Measurements from ENCODE around the gene TMEM181. TPM values are rescaled to one million over a fixed set of nuclear protein-coding genes. Genes with fewer than 3 reads are reported as not detected.
A peak's percentile ranks its signal among the peaks of the same experiment; 100 is the strongest.

TMEM181 gene
- total RNA-seq, 4 donors from 2014 or later: 21.6 to 31.6 (median 26.0) TPM

- WGBS: 92% methylated on average over 16 of the region's 25 CpGs
- intact Hi-C loops (cut with DNase I): no loop called here
- H3K4me1 ChIP-seq: peaks cover 0 to 6% (median 0%) of the 10 kb centered on the region in 4 donors
- TF ChIP-seq EP300 (IDR thresholded peaks at IDR 0.05): no peak
- TF ChIP-seq CTCF (IDR thresholded peaks at IDR 0.05): no peak
- no peak for TF ChIP-seq POLR2AphosphoS5 (IDR thresholded peaks at IDR 0.05)
- TF ChIP-seq POLR2A (IDR thresholded peaks at IDR 0.05; ENCODE audit: low read depth): no peak
- peaks cover 25 to 89% (median 77%) of the 10 kb centered on the region in 4 donors for H3K36me3 ChIP-seq
- DNase-seq (ENCODE audit: extremely low spot score): peak; percentile 85
- no peaks in the 10 kb centered on the region for H3K27me3 ChIP-seq
- H3K4me3 ChIP-seq: no peak overlapping the region
- no peaks in the 10 kb centered on the region for H3K9me3 ChIP-seq
- no peak overlapping the region for H3K27ac ChIP-seq (replicated peaks in 1 of 4)
Measured at GRCh38 chr6:158624684-158625682, 65.1 kb downstream of the TMEM181 start.

DNA sequence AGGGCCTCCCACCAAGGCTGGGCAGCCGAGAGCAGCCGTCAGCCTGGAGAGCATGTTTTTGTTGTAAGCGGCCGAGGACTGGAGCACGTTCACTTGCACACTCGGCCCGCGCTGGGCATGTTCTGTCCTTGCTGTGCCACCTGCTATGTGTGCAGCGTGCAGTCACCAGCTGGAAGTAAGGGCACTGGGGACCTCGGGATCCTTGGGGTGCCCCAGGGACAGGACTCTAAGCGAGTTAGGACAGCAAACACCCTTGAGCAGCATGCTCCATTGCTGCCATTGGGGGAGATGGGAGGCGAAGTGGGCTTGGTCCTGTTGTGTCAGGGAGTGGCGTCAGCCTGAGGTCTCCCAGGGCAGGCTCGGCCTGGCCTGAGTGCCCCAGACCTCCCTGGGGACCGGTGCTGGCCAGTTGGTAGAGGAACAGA is 66.0 kb downstream of the TMEM181 start:
- DNase-seq (ENCODE audit: extremely low spot score): peak; percentile 72
- H3K4me1 ChIP-seq: peaks cover 3 to 9% (median 6%) of the 10 kb centered on the region in 4 donors
- H3K27me3 ChIP-seq: no peaks in the 10 kb centered on the region
- no peak overlapping the region for H3K4me3 ChIP-seq
- H3K9me3 ChIP-seq: no peaks in the 10 kb centered on the region
- no peak overlapping the region for H3K27ac ChIP-seq (replicated peaks in 1 of 4)
- TF ChIP-seq CTCF (IDR thresholded peaks at IDR 0.05): no peak
- no peak for TF ChIP-seq POLR2A (IDR thresholded peaks at IDR 0.05; ENCODE audit: low read depth)
- no peak for TF ChIP-seq POLR2AphosphoS5 (IDR thresholded peaks at IDR 0.05)
- TF ChIP-seq EP300 (IDR thresholded peaks at IDR 0.05): no peak
- H3K36me3 ChIP-seq: peaks cover 25 to 80% (median 70%) of the 10 kb centered on the region in 4 donors
- intact Hi-C loops (cut with DNase I): no loop called here
- whole genome bisulfite sequencing: 87% methylated on average over 14 of the region's 15 CpGs

DNA sequence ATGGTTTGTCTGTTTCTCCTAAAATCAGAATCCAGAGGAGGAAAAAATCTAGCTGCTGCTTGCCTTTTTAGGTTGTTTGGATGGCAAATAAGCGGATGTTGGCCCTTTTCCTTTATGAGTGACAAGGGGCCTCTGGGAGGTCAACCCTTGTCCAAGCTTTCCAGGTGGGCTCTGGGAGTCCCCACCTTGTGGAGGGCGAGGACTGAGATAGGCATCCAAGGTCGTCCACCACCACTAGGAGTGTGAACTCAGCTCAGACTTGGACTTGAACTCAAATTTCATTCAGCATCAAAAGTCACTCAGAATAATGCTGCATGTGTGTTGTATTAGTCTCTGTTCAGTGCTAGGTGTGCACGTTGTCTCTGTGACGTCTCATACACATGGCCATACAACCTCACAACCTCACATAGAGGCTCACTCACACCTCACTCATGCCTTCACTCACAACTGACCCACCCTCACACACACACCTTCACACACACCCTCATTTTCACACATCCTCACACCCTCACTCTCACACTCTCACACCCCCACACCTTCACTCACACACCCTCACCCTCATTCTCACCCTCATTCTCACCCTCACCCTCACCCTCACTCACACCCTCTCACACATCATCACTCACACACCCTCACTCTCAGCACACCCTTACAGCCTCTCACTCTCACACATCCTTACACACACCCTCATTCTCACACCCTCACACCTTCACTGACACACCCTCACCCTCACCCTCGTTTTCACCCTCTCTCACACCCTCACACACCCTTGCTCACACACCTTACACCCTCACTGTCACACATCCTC is 66.7 kb downstream of the TMEM181 start:
- peaks cover 10 to 16% (median 12%) of the 10 kb centered on the region in 4 donors for H3K4me1 ChIP-seq
- H3K9me3 ChIP-seq: no peaks in the 10 kb centered on the region
- no peak overlapping the region for H3K27ac ChIP-seq (replicated peaks in 1 of 4)
- WGBS: 92% methylated on average over 6 of the region's 6 CpGs
- H3K27me3 ChIP-seq: no peaks in the 10 kb centered on the region
- H3K4me3 ChIP-seq: no peak overlapping the region
- TF ChIP-seq EP300 (IDR thresholded peaks at IDR 0.05) (no peak), CTCF (IDR thresholded peaks at IDR 0.05) (no peak), POLR2AphosphoS5 (IDR thresholded peaks at IDR 0.05) (no peak), POLR2A (IDR thresholded peaks at IDR 0.05; ENCODE audit: low read depth) (no peak)
- H3K36me3 ChIP-seq: peaks cover 20 to 73% (median 67%) of the 10 kb centered on the region in 4 donors
- peak; percentile 50 for DNase-seq (ENCODE audit: extremely low spot score)
- intact Hi-C loops (cut with DNase I): no loop called here

GRCh38 chr6:158627168-158627939 is 67.5 kb downstream of the TMEM181 start:
- intact Hi-C loops (cut with DNase I): no loop called here
- H3K4me3 ChIP-seq: no peak overlapping the region

More at GRCh38 chr6:158627168-158627939, 67.5 kb downstream of the TMEM181 start:
- H3K4me1 ChIP-seq: peaks cover 13 to 24% (median 20%) of the 10 kb centered on the region in 4 donors
- TF ChIP-seq EP300 (IDR thresholded peaks at IDR 0.05): no peak
- no peak for TF ChIP-seq POLR2AphosphoS5 (IDR thresholded peaks at IDR 0.05)
- no peak for TF ChIP-seq CTCF (IDR thresholded peaks at IDR 0.05)
- TF ChIP-seq POLR2A (IDR thresholded peaks at IDR 0.05; ENCODE audit: low read depth): no peak
- H3K9me3 ChIP-seq: no peaks in the 10 kb centered on the region
- H3K27ac ChIP-seq (replicated peaks in 1 of 4): no peak overlapping the region
- WGBS: 98% methylated on average over 17 of the region's 20 CpGs
- no peaks in the 10 kb centered on the region for H3K27me3 ChIP-seq
- peaks cover 15 to 66% (median 60%) of the 10 kb centered on the region in 4 donors for H3K36me3 ChIP-seq
- DNase-seq (ENCODE audit: extremely low spot score): peak; percentile 24

Measured in esophagus muscularis mucosa (tissue), 4 donors.